Uterus (tissue), 4 donors: Measurements from ENCODE around the gene LPO. TPM values are rescaled to one million over a fixed set of nuclear protein-coding genes. Genes with fewer than 3 reads are reported as not detected.

ENCODE experiments used
- DNase-seq, 2 donors: peaks; one replicate each; pipeline ENCODE4 v3.0.0-alpha.2; 2019 to 2020
- H3K27ac ChIP-seq, 2 donors: fragments of 200-600 bp; sonication (generic); 1 replicate in 1 of 2; 2 replicates in 1 of 2; pipeline ENCODE4 v1.5.1; 2016 to 2018
- H3K27me3 ChIP-seq, 2 donors: fragments of 200-600 bp; sonication (generic); one replicate each; pipeline ENCODE4 v1.5.1; 2018 to 2019; ENCODE audit warnings: control low read depth in 1 of 2
- H3K36me3 ChIP-seq, 2 donors: fragments of 200-600 bp; sonication (generic); one replicate each; pipeline ENCODE4 v1.5.1; 2019; ENCODE audit warnings: control low read depth in 1 of 2
- H3K4me1 ChIP-seq, 2 donors: fragments of 200-600 bp; sonication (generic); one replicate each; pipeline ENCODE4 v1.5.1; 2018 to 2019; ENCODE audit warnings: control low read depth in 1 of 2
- H3K4me3 ChIP-seq, 2 donors: fragments of 200-600 bp; sonication (generic); 1 replicate in 1 of 2; 2 replicates in 1 of 2; pipeline ENCODE4 v1.5.1; 2018 to 2019; ENCODE audit warnings: mild to moderate bottlenecking in 1 of 2
- H3K9me3 ChIP-seq, 2 donors: fragments of 200-600 bp; sonication (generic); one replicate each; pipeline ENCODE4 v1.5.1; 2019; ENCODE audit warnings: control low read depth in 1 of 2
- POLR2A ChIP-seq, 2 donors: fragments of 450-650 bp; IDR thresholded peaks; one replicate each; pipeline ENCODE4 v1.6.1; 2016; ENCODE audit warnings: antibody characterized with exemption in 2 of 2, mild to moderate bottlenecking in 1 of 2, moderate library complexity in 1 of 2
- intact Hi-C: fragments of 100-400 bp; cut with DNase I; formaldehyde crosslinking; loops from one replicate; pipeline ENCODE4 v1.15.1; 2023; ENCODE audit warnings: low total_unique reads
- total RNA-seq, 4 donors: library from RNA; depleted of rRNA in 3 of 4; stranded (reverse); fragments of >200 nt in 3 of 4; gene quantifications; one replicate each; pipeline versions ENCODE4 v1.1.0 to v1.2.4, GENCODE V29; 2014 to 2023
- TF ChIP-seq, protein P1 (sequence below), 4 experiments: fragments of 200-600 bp in 2 of 4; fragments of 450-650 bp in 2 of 4; sonication (generic) in 2 of 4; IDR thresholded peaks; one replicate each; pipeline ENCODE4 v1.5.1; 2016 to 2019; ENCODE audit warnings: antibody characterized with exemption in 4 of 4, mild to moderate bottlenecking in 2 of 4, moderate library complexity in 1 of 4
- donor health status: DM: yes; HTN: yes; CAD: no.

LPO gene
- total RNA-seq, 4 donors from 2014 or later, result not detected

DNA sequence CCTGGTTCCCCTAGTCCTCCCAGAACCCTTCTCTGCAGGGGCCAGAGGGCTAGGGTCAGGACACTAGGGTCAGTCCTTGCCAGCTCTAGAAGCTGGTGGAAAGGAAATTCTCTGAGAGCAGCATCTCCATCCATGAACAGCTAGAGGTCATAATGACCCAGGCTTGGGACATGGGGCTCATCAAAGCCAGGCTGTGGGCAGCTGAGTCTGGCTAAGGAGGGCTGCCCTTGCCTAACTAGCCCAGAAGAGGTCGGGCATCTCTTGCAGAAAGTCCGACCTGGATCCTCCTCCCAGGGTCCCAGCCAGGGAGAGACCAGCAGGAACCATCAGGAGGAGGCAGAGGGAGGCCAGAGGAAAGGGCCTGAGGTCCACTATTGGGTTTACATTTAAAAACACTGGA is 38.0 kb downstream of the LPO start:
- no peaks in the 10 kb centered on the region for H3K9me3 ChIP-seq
- no peak overlapping the region for H3K27ac ChIP-seq
- no peak for TF ChIP-seq POLR2A (IDR thresholded peaks at IDR 0.05)
- TF ChIP-seq, protein P1, sequence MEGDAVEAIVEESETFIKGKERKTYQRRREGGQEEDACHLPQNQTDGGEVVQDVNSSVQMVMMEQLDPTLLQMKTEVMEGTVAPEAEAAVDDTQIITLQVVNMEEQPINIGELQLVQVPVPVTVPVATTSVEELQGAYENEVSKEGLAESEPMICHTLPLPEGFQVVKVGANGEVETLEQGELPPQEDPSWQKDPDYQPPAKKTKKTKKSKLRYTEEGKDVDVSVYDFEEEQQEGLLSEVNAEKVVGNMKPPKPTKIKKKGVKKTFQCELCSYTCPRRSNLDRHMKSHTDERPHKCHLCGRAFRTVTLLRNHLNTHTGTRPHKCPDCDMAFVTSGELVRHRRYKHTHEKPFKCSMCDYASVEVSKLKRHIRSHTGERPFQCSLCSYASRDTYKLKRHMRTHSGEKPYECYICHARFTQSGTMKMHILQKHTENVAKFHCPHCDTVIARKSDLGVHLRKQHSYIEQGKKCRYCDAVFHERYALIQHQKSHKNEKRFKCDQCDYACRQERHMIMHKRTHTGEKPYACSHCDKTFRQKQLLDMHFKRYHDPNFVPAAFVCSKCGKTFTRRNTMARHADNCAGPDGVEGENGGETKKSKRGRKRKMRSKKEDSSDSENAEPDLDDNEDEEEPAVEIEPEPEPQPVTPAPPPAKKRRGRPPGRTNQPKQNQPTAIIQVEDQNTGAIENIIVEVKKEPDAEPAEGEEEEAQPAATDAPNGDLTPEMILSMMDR (IDR thresholded peaks at IDR 0.05), result no peak
- H3K4me1 ChIP-seq, result no peaks in the 10 kb centered on the region
- no peaks in the 10 kb centered on the region for H3K36me3 ChIP-seq
- no peak overlapping the region for H3K4me3 ChIP-seq
- intact Hi-C loops, result no loop called here
- DNase-seq, result no peak
- H3K27me3 ChIP-seq, result no peaks in the 10 kb centered on the region

DNA sequence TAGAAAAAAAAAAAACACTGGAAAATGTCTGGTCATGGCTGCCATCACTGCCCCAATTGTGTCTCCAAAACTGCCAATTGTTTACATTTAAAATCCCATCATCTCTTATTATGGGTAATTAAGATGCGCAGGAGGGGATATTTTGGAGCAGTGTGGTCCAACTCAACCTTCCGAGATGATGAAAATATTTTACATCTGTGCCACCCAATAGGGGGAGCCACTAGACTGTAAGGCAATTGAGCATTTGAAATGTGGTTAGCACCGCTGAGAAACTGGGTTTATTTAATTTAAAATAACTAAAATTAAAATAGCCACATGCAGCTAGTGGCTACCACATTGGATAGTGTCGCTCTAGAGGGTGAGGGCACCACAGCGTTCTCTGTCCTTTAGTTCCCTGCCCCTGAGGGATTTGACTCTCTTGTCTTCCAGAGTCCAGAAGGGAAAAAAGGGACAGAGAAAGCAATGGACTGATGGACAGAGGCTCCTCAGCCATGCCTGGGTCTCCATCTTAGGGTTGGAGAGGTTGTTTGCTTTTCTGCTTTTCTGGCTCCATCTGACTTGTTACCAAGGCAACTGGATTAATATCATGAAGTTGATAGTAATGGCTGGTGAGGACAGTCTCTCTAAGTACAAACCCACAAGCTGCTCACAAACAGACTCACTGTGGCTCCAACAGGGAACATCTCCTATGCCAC is 38.9 kb downstream of the LPO start:
- no peak overlapping the region for H3K4me3 ChIP-seq
- H3K27ac ChIP-seq, result no peak overlapping the region
- DNase-seq, result no peak
- no peaks in the 10 kb centered on the region for H3K9me3 ChIP-seq
- intact Hi-C loops, result no loop called here
- no peaks in the 10 kb centered on the region for H3K4me1 ChIP-seq
- H3K27me3 ChIP-seq, result no peaks in the 10 kb centered on the region
- no peaks in the 10 kb centered on the region for H3K36me3 ChIP-seq
- TF ChIP-seq, protein P1 (IDR thresholded peaks at IDR 0.05), result no peak
- TF ChIP-seq POLR2A (IDR thresholded peaks at IDR 0.05), result no peak

DNA sequence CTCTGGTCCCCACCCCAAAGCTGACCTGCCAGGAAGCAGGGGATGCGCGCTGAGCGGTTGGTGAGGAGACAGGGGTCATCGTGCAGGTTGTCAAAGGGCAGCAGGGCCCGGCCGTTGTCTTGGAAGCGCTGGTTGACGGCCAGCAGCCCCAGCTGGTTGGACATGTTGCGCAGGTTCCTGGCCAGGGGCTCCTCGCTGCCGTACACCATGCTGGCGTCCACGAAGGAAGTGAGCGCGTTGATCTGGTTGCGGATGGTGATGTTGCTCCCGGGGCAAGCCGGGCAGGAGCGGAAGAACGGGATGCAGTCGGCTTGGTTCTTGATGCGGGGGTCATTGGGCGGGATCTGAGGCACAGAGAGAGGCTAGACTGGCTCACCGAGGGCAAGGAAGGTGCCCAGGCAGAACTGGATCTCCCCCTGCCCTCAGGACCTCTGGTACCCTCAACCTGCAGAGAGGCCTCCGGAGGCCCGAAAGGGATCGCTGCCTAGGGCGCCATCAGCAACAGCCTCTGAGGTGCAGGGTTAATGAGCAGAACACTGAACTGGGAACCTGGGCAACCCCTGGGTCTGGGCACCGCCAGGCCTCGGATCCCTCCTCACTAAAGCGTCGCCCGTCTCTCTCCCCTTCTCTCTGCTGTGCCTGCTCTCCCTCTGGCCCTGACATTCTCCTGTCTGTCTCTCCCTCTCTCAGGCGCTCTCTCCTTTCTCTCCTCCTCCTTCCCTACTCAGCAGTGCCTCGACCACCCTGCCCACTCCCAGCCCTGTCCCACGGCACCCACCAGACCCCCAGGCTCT is 39.6 kb downstream of the LPO start:
- no peak overlapping the region for H3K4me3 ChIP-seq
- no peaks in the 10 kb centered on the region for H3K4me1 ChIP-seq
- intact Hi-C loops, result no loop called here
- H3K27ac ChIP-seq, result no peak overlapping the region
- DNase-seq, result no peak
- H3K36me3 ChIP-seq, result no peaks in the 10 kb centered on the region
- no peaks in the 10 kb centered on the region for H3K9me3 ChIP-seq
- no peak for TF ChIP-seq POLR2A (IDR thresholded peaks at IDR 0.05)
- TF ChIP-seq, protein P1 (IDR thresholded peaks at IDR 0.05), result no peak
- no peaks in the 10 kb centered on the region for H3K27me3 ChIP-seq

DNA sequence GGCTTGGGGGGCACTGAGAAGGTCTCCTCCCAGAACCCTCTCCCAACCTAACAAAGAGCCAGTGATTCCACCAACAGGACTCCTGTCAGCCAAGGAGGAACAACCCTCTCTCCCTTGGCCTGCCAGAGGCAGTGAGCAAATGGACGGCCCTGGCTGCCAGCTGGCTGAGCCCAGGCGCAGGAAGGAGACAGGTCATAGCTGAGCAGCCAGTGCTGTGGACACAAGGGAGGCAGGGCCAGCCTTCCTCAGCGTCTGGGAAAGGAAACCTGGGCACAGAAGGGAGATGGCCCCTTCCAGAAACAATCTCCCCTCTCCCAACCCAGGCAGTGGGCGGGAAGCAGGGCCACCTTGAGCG is 40.3 kb downstream of the LPO start:
- Histone ChIP-seq H3K9me3 (no peaks in the 10 kb centered on the region), H3K4me1 (no peaks in the 10 kb centered on the region), H3K4me3 (no peak overlapping the region), H3K27me3 (no peaks in the 10 kb centered on the region), H3K27ac (no peak overlapping the region), H3K36me3 (no peaks in the 10 kb centered on the region)
- intact Hi-C loops, result no loop called here
- DNase-seq, result no peak
- TF ChIP-seq, protein P1 (IDR thresholded peaks at IDR 0.05), result no peak
- no peak for TF ChIP-seq POLR2A (IDR thresholded peaks at IDR 0.05)

DNA sequence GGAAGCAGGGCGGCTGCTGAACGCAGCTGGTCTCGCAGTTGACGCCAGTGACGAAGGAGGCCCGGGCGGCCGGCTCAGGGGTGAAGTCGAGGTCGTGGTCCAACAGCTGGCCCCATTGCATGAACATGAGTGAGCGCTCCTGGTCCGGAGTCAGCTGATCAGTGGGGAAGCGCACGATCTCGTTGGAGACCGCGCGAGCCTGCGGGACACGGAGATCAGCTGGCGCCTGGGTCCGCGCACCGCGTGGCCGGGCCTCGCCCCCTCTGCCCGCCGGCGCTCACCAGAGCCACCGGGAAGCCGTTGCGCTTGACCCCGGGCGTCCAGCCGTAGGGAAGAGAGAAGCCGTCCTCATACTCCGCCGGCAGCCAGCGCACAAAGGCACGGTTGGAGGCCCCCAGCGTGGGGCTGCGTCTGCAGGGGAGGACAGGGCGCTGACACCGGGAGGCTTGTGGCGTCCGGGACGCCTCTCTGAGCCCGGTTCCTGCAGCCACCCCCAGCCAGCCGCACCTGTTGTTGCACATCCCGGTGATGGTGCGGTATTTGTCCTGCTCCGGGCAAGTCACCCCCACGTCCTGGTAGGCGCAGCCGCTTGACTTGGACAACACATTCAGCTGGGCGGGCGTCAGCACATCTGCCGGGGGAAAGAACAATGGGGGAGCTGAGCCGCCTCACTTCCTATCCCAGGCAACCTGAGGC is 40.8 kb downstream of the LPO start:
- intact Hi-C loops, result no loop called here
- DNase-seq, result peak in 1 of 2 donors; percentile 37
- no peaks in the 10 kb centered on the region for H3K4me1 ChIP-seq
- TF ChIP-seq POLR2A (IDR thresholded peaks at IDR 0.05), result no peak
- TF ChIP-seq, protein P1 (IDR thresholded peaks at IDR 0.05), result no peak
- H3K27ac ChIP-seq, result no peak overlapping the region
- no peaks in the 10 kb centered on the region for H3K9me3 ChIP-seq
- no peaks in the 10 kb centered on the region for H3K36me3 ChIP-seq
- no peaks in the 10 kb centered on the region for H3K27me3 ChIP-seq
- H3K4me3 ChIP-seq, result no peak overlapping the region
